Measurements from ENCODE around the gene ETDB.
A peak's percentile ranks its signal among the peaks of the same experiment; 100 is the strongest.

Gene ETDB

DNA sequence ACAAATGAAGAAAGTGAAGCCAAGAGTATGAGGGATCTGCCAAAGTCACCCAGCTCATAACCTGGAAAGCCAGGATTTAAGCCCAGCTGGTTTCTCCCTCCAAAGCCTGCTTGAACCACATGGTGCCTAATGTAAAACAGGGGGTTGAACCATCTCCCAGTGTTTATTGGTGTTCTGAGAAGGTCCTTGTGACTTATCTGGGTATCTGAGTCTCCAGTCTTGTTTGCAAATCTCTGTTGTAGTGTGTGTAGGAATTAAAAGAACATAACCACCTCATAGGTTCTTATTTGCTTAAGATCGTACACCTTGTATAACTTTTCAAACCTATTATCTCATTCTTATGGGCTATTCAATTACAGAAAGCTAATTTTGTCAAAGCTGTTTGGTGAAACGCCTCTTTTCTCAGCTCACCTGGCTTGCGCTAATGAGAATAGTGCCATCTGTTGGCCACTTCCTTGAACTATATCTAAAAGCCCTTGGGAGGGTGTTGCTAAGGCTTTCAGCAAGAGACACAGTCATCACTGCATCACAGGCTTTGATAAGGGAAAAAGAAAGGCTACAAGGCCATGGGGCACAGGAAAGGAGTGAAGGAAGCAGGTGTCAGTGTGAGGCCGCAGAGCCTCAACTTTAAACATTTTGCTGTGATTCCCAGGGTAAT lies 34.0 kb downstream of the ETDB start:
- H3K4me1 ChIP-seq (ENCODE audit: low read depth, poor library complexity, severe bottlenecking): peaks cover 3% of the 10 kb centered on the region
- peak overlapping the region; percentile 65 for H2AFZ ChIP-seq (ENCODE audit: low read depth)
- H3K4me2 ChIP-seq: no peak overlapping the region; the same call in 1 of the 2 replicates
- TF ChIP-seq, protein P1, sequence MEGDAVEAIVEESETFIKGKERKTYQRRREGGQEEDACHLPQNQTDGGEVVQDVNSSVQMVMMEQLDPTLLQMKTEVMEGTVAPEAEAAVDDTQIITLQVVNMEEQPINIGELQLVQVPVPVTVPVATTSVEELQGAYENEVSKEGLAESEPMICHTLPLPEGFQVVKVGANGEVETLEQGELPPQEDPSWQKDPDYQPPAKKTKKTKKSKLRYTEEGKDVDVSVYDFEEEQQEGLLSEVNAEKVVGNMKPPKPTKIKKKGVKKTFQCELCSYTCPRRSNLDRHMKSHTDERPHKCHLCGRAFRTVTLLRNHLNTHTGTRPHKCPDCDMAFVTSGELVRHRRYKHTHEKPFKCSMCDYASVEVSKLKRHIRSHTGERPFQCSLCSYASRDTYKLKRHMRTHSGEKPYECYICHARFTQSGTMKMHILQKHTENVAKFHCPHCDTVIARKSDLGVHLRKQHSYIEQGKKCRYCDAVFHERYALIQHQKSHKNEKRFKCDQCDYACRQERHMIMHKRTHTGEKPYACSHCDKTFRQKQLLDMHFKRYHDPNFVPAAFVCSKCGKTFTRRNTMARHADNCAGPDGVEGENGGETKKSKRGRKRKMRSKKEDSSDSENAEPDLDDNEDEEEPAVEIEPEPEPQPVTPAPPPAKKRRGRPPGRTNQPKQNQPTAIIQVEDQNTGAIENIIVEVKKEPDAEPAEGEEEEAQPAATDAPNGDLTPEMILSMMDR (conservative IDR thresholded peaks at IDR 0.05; ENCODE audit: low read depth, low read length): peak; percentile 73
- H3K79me2 ChIP-seq (ENCODE audit: insufficient read depth, low read depth): no peaks in the 10 kb centered on the region
- no peak overlapping the region for H3K27ac ChIP-seq
- no peaks in the 10 kb centered on the region for H3K36me3 ChIP-seq (ENCODE audit: insufficient read depth)
- no peak overlapping the region for H3K9ac ChIP-seq
- no peaks in the 10 kb centered on the region for H4K20me1 ChIP-seq (ENCODE audit: insufficient read depth)
- no peaks in the 10 kb centered on the region for H3K27me3 ChIP-seq (ENCODE audit: insufficient read depth, low read depth)
- H3K4me3 ChIP-seq (IDR thresholded peaks at IDR 0.05; ENCODE audit: insufficient read depth, low read depth, low read length): no peak overlapping the region

DNA sequence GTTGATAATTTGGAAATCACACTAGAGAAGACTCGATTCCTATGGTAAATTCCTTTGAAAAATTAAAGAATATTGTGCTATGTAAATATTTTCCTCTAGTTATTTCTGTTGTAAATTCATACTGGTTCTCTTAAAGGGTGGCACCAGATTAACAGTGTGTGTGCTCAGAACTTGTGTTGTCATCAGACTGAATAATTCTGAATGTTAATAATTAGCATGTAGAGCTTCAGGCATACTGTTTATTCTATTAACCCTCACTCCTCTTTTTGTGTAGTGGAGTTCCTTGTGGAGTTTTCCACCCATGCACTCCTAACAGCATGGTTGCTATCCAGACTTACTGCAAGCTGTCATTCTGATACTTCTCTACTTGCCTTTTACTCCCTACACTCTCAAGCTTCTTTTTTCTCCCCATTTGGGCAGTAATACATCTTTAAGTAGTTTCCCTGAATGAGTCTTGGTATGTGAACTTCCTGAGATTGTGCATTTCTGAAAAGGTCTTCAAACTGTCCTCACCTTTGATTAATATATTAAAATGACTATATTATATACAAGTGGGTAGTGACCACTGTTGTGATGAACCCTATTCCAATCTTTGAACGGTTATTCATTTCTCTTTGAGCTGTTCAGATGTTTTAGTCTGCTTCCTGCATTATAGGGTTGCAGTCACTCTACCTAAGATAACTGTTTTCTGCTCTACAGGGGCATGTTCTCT lies 38.5 kb downstream of the ETDB start:
- Histone ChIP-seq H3K79me2 (ENCODE audit: insufficient read depth, low read depth) (no peaks in the 10 kb centered on the region), H3K9ac (no peak overlapping the region), H3K4me2 (no peak overlapping the region), H3K27ac (no peak overlapping the region), H4K20me1 (ENCODE audit: insufficient read depth) (no peaks in the 10 kb centered on the region), H3K36me3 (ENCODE audit: insufficient read depth) (no peaks in the 10 kb centered on the region), H3K27me3 (ENCODE audit: insufficient read depth, low read depth) (no peaks in the 10 kb centered on the region), H3K4me3 (IDR thresholded peaks at IDR 0.05; ENCODE audit: insufficient read depth, low read depth, low read length) (no peak overlapping the region), H2AFZ (ENCODE audit: low read depth) (no peak overlapping the region), H3K4me1 (ENCODE audit: low read depth, poor library complexity, severe bottlenecking) (peaks cover 3% of the 10 kb centered on the region)
- TF ChIP-seq, protein P1 (conservative IDR thresholded peaks at IDR 0.05; ENCODE audit: low read depth, low read length): no peak
